NCI-H82 (cell line): ENCODE results near the gene DCDC1.
"Not testable (repeated sequence)": the region's sequence is repeated elsewhere in the genome, so short reads cannot be mapped to it uniquely, and the experiment has no call there.

Experiments used
- DNase-seq: peaks from one replicate; lab custom pipeline; 2025; lab: John Stamatoyannopoulos, UW

Gene DCDC1

DNA sequence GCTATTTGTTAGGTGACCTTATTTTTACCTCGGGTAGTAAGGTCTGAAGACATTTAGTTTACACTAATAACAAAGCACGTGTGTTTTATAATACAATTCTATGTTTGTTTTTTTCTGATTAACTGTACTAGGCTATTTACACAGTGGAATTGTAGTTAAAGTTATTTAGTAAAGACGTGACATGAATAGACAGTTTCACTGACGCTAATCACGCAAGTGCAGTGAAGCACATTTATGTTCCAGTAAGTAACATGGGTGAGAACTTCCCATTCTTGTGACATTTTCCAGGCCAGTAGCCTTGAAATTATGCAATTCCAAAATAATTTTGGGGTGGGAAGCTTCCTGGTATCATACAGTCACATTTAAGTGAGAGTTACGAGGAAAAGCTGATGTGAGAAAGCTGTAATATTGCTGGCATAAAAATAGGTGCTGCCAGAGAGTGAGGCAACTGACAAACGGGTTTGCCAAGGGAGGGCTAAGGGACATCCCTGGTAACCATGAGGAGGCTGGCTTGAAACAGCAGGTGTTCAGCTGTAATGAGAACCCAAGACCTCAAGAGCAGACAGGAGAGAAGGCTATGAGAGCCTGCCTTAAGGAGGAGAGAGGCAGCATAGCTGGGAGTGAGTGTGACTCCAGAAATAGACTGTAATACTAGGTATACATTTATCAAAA lies 378.8 kb downstream of the DCDC1 start:
- DNase-seq = no peak

DNA sequence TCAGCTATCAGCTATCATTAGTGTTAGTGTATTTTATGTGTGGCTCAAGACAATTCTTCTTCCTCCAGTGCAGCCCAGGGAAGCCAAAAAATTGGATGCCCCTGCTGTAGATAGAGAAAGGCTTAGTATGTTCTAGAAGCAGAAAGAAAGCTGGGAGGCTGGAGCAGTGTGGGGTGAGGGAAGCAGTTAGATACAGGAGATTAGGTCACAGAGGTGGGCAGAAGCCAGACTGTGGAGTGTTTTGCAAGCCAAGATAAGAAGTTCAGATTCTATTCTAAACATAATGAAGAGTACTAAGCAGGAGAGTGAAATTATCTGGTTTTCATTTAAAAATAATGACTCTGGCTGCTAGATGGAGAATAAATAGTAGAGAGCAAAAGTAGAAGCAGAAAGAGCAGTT lies 381.7 kb downstream of the DCDC1 start:
- DNase-seq = no peak

DNA sequence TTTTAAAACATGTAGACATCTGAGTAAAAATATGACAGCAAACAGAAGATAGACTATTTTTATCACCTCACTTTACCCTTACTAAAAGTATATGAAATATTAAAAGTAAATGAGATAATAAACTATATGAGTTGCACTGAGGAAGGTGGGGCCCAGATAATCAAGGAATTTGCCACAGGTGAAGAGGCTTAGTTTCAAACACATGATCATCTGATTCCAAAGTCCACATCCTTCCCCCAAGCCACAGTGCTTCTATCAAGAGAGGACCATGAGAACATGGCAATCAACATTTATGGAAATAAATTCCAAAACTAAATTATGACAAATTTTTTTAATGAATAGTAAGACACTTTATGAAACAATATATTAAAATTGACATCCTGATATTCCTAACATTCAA lies 384.0 kb downstream of the DCDC1 start:
- no peak for DNase-seq

DNA sequence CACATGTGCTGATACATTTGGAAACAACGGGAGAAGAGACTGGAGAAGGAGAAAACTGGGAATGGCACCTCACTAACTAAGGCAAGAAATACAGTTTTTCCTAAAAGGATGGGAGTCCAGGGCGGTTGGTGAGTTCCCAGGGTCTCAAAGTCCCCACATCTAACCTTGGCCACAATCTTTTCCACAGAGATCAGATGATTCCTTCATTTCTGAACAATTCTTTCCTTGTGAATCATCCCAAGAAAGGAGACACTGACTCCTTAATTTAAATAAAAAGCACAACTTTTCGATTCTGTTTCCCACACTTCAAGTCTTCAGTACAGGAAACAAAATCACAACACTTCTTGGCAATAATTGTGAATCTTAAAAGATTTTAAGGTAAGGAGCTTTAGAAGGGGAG lies 384.7 kb downstream of the DCDC1 start:
- no peak for DNase-seq

DNA sequence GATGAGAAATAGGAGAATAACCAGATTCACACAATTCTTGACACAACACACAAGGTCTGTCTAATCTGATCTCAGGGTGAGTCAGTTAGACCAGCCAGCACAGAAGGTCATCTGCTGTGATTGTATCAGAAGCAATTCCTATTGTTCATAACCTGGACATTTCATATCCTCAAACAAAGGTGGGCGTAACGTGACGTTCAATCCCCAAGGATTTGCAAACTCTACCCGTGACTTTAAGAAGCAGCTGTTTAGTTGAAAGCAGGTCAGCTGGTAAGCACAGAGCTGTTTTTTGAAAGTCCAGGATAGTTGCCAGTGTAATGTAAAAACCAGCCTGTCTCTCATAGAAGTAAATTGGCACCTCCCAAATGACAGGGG lies 385.1 kb downstream of the DCDC1 start:
- DNase-seq = no peak

DNA sequence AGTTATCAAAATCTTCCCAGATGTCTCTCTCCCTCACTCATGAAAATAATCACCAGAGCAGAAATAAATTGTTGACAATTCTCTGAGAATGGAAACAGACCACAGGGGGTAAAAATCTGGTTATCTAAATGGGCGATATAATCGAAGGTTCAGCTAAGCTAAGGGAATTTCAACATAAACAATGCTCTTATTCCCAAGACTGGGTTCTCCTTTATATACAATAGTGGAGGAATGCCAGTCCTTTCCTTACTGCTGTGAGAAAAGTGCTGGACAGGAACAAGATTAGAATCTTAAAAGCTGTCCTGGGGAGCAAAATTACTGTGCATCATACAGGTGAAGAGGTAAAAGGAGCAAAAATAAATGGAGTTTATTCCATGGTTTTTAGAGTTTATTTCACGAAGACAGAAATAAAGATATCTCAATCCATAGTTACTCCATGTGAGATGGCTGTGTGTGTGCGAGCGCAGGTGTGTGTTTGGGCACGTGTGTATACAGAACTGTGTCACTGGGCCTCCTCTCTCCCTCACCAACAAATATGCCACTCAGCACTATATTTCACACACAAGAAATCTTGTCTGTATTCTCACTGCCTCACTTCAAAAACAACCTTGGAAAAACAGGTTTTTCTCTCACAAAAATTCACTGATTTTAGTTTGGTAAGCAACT lies 385.6 kb downstream of the DCDC1 start:
- DNase-seq = no peak

DNA sequence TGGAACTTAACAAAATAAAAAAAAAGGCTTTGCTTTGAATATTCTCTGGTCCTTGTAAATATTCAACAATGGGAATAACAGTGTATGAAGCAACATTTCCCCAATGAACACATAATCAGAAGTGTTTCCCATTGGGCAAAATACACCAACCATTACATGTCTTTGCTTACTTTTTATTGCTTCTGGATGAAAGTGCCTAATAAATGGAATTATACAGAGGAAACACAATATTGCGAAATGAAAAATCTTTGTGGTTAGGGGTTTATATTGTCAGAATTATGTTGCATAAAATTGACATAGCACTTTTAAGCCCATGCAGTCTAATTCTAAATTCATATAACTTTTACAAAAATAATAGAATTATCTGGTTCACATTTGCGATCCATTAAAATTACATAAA lies 386.4 kb downstream of the DCDC1 start:
- no peak for DNase-seq

DNA sequence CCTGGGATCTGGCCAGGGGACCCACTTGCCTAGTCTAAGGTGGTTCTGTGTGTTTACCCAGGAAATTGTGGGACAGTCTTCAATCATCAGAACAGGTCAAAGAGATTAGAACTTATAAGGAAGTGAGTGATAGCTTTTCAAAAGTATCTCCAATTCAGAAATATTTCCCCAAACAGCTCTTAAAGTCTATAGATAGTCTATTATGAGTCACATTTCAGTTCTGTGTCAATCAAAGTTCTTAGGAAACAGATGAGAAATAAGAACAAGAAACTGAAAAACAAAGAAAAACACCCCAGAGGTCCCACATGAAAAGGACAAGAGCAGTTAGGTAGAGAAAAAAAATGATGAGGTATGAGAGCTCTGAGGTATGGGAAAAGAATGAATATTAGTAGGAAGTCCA lies 402.0 kb downstream of the DCDC1 start:
- DNase-seq = no peak

DNA sequence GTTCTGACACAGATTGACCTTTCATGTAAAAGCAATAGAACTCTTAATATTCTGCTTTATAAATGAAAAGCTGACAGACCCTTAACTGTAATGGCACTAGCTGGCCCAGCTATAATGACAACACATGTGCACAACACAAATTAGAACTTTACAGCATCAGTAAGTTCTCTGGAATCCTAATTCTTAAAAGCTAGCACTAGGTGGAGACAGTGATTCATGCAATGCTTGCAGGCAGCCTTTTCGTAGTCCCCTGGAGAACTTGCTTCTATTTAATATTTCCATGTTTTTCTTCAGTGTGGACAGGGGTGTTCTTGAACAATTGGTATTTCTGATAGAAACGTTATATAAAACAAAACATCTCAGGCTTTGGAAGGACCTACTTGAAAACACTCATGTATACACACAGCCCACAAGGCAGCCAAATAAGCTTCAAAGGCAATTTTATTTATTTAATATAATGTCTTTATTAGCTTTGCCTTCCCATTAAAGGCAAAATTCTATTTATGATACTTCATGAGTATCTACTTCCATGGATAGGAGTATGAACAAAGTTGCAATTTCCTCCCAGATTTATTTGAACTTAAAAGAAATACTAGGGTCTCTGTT lies 409.0 kb downstream of the DCDC1 start:
- peak; percentile 56 for DNase-seq

DNA sequence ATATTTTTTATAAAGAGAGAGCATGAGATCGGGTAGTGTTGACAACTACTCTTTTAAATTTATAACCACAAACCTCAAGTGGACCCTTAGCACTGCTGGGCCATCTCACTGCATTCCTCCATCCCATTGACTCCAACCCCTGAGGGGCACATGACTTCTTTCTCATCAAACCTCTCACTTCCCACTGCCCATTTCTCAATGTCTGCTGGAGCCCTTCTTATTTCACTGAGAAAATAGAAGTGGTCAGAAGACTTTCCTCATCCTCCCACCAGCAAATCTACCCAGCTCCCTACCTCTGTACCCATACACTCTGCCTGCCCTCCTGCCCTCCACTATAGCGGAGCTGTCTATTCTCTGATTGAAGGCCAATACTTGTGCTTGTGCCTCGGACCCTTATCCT lies 412.8 kb downstream of the DCDC1 start:
- no peak for DNase-seq

DNA sequence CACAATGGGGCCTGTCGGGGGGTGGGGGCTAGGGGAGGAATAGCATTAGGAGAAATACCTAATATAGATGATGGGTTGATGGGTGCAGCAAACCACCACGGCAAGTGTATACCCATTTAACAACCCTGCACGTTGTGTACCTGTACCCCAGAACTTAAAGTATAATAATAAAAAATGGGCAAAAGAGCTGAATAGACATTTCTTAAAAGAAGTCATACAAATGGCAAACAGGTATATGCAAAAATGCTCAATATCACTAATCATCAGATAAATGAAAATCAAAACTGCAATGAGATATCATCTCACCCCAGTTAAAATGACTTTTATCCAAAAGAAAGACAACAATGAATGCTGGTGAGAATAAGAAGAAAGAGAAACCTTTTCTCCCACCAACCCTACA lies 419.7 kb downstream of the DCDC1 start:
- DNase-seq = no peak

DNA sequence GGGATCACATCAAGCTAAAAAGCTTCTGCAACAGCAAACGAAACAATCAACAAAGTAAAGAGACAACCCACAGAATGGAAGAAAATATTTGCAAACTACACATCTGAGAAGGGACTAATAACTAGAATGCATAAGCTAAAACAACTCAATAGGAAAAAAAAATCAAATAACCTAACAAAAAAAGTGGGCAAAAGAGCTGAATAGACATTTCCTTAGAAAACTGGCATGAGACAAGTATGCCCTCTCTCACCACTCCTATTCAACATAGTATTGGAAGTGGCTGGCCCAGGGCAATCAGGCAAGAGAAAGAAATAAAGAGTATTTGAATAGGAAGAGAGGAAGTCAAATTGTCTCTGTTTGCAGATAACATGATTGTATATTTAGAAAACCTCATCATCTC lies 421.8 kb downstream of the DCDC1 start:
- not testable (repeated sequence) for DNase-seq

DNA sequence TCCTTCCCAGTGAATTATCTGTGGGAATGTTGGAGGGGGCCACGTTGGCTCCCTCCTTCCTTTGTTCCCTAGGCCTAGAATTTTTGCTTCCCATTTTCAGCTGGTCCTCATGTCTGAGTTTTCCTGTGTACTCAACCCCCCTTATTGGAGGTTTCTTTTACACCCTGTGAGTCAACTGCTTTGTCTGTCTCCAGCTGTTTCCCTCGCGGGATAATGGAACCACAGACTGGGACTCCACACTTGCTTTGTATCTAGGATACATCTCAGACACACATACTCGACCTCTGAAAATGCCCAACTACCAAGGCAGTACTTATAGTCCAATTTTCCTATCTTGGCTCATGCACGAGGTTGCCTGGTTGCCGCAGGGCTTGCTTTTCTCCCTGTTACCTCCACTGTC lies 430.7 kb downstream of the DCDC1 start:
- DNase-seq = no peak

DNA sequence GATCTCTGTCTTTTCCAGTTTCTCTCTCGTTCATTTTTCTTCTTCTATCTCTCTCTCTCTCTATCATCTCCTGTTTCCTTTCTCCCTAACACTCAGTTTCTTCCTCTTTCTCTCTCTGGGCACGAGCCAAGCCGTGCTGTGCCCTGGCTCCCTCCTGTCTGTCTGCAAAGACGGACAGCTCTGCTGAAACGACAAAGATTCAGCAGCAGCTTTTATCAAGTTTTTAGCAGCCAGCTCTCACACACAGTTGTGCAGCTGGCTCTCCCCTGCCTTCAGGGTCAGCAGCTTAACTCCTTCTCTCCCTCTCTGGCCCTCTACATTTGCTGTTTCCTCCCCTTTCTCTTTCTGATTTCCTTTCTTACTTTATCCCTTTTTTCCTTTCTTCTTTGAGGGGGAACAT lies 431.4 kb downstream of the DCDC1 start:
- no peak for DNase-seq

DNA sequence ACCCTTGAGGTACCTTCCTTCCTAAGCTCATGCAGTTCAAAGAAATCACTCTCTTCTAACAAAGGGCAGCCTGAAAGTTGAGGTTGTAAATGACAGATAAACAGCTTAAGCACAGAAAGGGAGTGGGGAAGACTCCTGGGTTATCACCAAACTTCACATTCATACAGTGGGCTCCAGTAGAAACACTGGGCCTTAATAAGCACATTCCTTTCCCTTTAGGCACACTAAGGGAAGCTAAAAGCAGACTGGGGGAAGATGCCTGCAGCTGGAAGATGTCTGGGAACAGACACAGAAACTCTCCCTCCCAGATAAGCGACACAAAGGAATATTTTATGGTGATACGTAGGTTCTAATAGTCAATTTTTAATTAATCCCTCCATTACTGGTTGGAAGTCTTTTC lies 433.0 kb downstream of the DCDC1 start:
- DNase-seq = no peak

DNA sequence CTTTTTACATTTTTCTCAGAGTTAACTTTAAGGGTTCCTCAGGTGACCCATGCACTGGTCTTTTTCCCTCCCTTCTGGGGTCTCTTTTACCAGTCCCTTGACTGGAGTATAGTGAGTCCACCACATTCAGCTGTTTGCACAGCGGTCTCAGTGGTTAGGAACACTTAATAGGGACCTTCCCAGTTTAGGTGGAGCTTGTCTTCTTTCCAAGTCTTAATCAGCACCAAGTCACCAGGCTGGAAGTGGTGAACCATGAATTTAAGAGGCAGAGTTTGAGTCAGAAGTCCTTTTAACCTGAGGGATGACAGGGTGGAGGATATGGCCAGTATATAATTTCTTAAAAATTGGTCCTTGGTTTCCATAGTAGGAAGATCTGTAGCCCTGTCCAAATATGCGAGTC lies 433.7 kb downstream of the DCDC1 start:
- DNase-seq = no peak

DNA sequence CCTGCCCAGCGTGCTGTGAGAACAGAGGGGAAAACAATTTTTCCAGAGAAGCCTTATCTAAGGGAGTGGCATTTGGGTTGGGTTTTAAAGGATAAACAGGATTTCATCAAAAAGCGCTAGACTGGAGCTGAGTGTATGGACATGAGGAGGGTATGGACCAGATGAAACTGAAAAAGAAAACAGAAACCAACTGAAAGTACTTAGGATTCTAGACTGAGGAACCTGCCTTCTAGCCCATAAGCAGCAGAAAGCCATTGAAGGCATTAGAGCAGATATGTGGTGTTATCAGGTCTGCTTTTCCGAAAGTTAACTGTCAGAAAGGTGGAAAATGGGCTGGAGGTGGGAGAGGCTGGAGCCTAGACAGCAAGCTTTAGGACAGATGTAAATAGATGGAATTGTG lies 443.4 kb downstream of the DCDC1 start:
- DNase-seq = no peak

DNA sequence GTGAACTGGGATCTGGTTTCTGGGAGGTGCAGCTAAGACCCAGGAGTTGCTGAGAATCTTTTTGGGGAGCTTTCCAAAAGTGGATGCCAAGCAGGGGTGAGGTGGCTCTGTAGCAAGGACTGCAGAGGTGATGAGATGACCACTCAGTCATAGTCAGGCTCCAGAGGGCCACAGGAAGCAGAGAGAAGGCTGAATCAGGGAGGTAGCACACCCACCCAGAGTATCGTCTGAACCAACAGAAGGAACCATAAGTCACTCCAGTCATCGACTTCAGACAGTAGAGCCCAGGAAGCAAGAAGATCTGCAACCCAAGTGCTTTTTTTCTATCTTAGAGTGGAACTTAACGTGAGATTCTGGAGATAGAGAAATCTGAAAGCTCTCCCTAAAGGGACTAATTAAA lies 447.7 kb downstream of the DCDC1 start:
- no peak for DNase-seq

DNA sequence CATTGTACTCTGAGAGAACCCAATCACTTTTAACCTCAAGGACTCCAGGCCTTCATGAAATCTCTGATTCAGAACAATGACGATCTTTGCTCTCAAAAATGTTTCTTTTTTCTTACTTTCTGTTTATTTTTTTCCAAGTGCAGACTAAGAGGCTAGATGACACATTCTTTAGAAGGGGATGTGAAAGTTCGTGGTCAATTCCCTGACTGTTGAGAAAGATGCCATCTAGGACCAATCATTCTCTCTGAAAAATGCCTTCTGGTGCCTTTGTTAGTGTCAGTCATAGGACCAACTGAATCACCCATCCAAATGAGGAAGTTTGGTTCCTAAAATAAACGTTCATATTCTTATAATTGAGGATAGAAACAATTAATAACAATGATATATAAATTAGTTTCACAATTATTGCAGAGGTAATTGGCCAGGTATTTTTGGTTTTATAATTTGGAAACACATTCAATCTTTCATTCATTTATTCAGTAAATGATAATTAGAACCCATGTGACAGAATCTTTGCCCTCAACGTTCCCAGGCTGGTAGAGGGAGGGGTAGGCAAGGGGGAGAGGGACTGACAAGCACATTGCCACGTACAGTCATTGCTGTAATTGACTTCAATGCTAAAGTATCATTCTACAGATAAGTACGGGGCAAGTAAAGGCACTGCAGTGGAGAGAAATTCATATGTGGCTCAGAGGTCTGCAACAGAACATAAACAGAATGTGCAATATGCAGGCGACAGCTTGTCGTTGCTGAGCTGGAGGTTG lies 450.0 kb downstream of the DCDC1 start:
- no peak for DNase-seq

DNA sequence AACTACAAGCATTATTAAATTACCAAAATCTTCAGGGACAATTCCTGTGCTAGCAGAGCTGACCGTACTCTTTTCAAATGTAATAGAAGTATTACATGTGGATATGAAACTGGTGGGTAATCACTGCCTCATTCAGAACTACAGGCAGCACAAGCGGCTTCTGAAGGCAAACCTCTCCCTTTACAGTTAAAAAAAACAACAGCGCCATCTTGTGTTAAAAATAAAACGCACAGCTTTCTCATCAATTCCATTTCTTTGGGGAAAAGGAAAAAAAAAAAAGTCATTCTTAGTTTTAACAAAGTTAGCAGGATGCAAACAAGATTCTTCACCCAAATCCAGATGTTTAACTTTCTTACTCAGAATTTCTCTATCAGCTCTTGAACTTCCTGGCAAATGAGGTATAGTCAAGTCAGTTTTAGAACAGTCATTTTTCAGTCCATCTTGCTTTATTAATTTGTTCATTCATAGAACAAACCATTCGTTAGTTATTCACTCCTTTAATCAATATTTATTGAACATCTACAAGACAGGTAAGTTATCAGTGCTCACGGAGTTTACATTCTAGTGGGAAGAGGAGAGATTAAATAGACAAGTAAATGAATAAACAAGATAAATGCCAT lies 451.6 kb downstream of the DCDC1 start:
- DNase-seq = peak; percentile 71

DNA sequence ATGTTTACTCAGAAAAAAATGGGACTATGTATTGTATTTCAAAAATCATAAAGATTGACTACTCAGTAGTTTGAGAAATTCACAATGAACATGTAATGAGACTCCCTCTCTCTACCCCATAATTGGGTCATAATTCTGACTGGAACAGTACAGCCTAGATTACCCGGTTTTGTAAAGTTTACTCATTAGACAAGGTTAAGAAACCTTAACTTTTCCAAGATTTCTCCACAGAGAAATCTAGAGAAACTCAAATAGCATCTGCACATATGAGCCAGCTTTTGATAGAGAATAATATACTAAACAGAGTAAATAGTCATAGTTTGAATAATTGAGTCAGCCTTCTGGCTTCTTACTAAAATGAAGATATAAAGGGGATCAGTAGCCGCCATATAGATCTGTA lies 452.3 kb downstream of the DCDC1 start:
- DNase-seq = no peak

DNA sequence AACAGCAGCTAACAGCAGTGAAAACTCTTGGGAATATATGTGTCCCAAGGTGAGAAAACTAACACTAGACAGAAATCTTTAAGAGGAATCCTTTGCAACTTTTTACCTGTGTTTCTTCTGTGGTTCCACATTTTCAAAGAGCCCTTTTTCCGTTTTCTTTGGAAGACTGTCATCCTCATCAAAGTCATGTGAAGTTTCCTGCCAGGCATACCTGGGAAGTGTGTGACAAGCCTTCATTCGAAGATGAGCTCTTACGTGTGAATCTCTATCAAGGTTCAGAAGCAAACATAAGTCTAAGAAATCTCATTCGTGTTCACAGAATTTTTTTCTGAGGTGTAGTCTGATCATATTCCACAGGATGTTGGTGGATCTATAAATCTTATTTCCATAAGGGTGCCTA lies 452.8 kb downstream of the DCDC1 start:
- no peak for DNase-seq
